GM23338 (cell line): ENCODE results near the gene PGA3. TPM values are rescaled to one million over a fixed set of nuclear protein-coding genes. Genes with fewer than 3 reads are reported as not detected.

ENCODE experiments used
- ATAC-seq: fragments of 200-7000 bp; cut with Tn5 transposase; 3 replicates; pipeline ENCODE4 v1.9.1; 2020
- DNase-seq: peaks from one replicate; pipeline ENCODE4 v3.0.0-alpha.2; 2015; ENCODE audit warnings: low spot score
- H2AFZ ChIP-seq: fragments of 200-600 bp; sonication (generic); 2 replicates; pipeline ENCODE4 v1.8.0; 2016; ENCODE audit warnings: antibody characterized with exemption, mild to moderate bottlenecking, moderate library complexity
- H3F3A ChIP-seq: fragments of 200-600 bp; sonication (generic); replicated peaks from 2 replicates; pipeline ENCODE4 v1.8.0; 2017; ENCODE audit warnings: antibody characterized with exemption, mixed run types, low read depth
- H3K27ac ChIP-seq: fragments of 200-600 bp; sonication (generic); 2 replicates; pipeline ENCODE4 v1.6.1; 2016; ENCODE audit warnings: low read depth
- H3K27me3 ChIP-seq: fragments of 200-600 bp; sonication (generic); 2 replicates; pipeline ENCODE4 v1.8.0; 2016; ENCODE audit warnings: mild to moderate bottlenecking, mixed run types, moderate library complexity; ENCODE audit not compliant: insufficient read depth
- H3K36me3 ChIP-seq: fragments of 200-600 bp; sonication (generic); 2 replicates; pipeline ENCODE4 v1.8.0; 2016; ENCODE audit warnings: mild to moderate bottlenecking; ENCODE audit not compliant: insufficient read depth
- H3K4me1 ChIP-seq: fragments of 200-600 bp; sonication (generic); 2 replicates; pipeline ENCODE4 v1.8.0; 2016; ENCODE audit warnings: mild to moderate bottlenecking, moderate library complexity; ENCODE audit not compliant: insufficient read depth
- H3K4me2 ChIP-seq: fragments of 200-600 bp; sonication (generic); 2 replicates; pipeline ENCODE4 v1.7.1; 2017; ENCODE audit warnings: mixed run types
- H3K4me3 ChIP-seq: fragments of 200-600 bp; sonication (generic); 2 replicates; pipeline ENCODE4 v1.6.1; 2016; ENCODE audit warnings: mixed run types
- H3K79me2 ChIP-seq: fragments of 200-600 bp; sonication (generic); replicated peaks from 2 replicates; pipeline ENCODE4 v1.8.0; 2017; ENCODE audit warnings: mild to moderate bottlenecking; ENCODE audit not compliant: insufficient read depth
- H3K9me2 ChIP-seq: fragments of 200-600 bp; sonication (generic); 2 replicates; pipeline ENCODE4 v1.8.0; 2017; ENCODE audit not compliant: insufficient read depth
- H4K20me1 ChIP-seq: fragments of 200-600 bp; sonication (generic); replicated peaks from 2 replicates; pipeline ENCODE4 v1.8.0; 2017; ENCODE audit warnings: mild to moderate bottlenecking; ENCODE audit not compliant: insufficient read depth
- H3K27ac Mint-ChIP-seq: 2 replicates; pipeline ENCODE4 v1.8.0; 2020; ENCODE audit warnings: inconsistent platforms, mild to moderate bottlenecking, moderate library complexity, mixed read lengths
- H3K27me3 Mint-ChIP-seq: 3 replicates; pipeline ENCODE4 v1.8.0; 2022; ENCODE audit warnings: low read depth, mild to moderate bottlenecking, moderate library complexity, mixed read lengths, inconsistent platforms; ENCODE audit not compliant: insufficient read depth, poor library complexity
- H3K36me3 Mint-ChIP-seq: 3 replicates; pipeline ENCODE4 v1.8.0; 2021; ENCODE audit warnings: low read depth, mild to moderate bottlenecking, inconsistent platforms, moderate library complexity, mixed read lengths
- H3K4me1 Mint-ChIP-seq: 3 replicates; pipeline ENCODE4 v1.8.0; 2020; ENCODE audit warnings: mild to moderate bottlenecking, inconsistent platforms, mixed read lengths
- H3K4me3 Mint-ChIP-seq: 3 replicates; pipeline ENCODE4 v1.8.0; 2021; ENCODE audit warnings: moderate library complexity, mild to moderate bottlenecking, inconsistent platforms, mixed read lengths
- H3K9me3 Mint-ChIP-seq: 3 replicates; pipeline ENCODE4 v1.8.0; 2020; ENCODE audit warnings: moderate library complexity, mild to moderate bottlenecking, inconsistent platforms, mixed read lengths
- CREB1 ChIP-seq: fragments of 250-450 bp; sonication (Bioruptor Pico); IDR thresholded peaks from 2 replicates; pipeline ENCODE4 v1.5.0; 2020; ENCODE audit warnings: low read depth, mild to moderate bottlenecking, moderate library complexity
- EZH2phosphoT487 ChIP-seq: fragments of 200-600 bp; sonication (generic); IDR thresholded peaks from one replicate; pipeline ENCODE4 v1.8.1; 2018; ENCODE audit warnings: antibody characterized with exemption; ENCODE audit not compliant: unreplicated experiment
- JUNB ChIP-seq: IDR thresholded peaks from one replicate; pipeline ENCODE4 v1.6.1; 2016; ENCODE audit warnings: antibody characterized with exemption; ENCODE audit not compliant: unreplicated experiment
- NANOG ChIP-seq: IDR thresholded peaks from 2 replicates; pipeline ENCODE4 v1.6.1; 2016; ENCODE audit warnings: antibody characterized with exemption, borderline replicate concordance
- POLR2AphosphoS5 ChIP-seq: IDR thresholded peaks from 2 replicates; pipeline ENCODE4 v1.6.1; 2016; ENCODE audit warnings: antibody characterized with exemption, low read depth
- STAT1 ChIP-seq: IDR thresholded peaks from one replicate; pipeline ENCODE4 v1.6.1; 2016; ENCODE audit warnings: antibody characterized with exemption; ENCODE audit not compliant: unreplicated experiment
- ZNF114 ChIP-seq: fragments of 250-450 bp; sonication (Bioruptor Pico); IDR thresholded peaks from 2 replicates; pipeline ENCODE4 v1.5.0; 2020; ENCODE audit warnings: mild to moderate bottlenecking, moderate library complexity
- ZNF331 ChIP-seq: fragments of 250-450 bp; sonication (Bioruptor Pico); IDR thresholded peaks from 2 replicates; pipeline ENCODE4 v1.5.0; 2020; ENCODE audit warnings: low read depth, mild to moderate bottlenecking, moderate library complexity
- polyA plus RNA-seq: library from polyadenylated mRNA; unstranded; fragments of >200 nt; fragmentation: Nextera tagmentation; extraction: Ambion mirVana; gene quantifications from 2 replicates; pipeline ENCODE4 v1.2.1, GENCODE V29; 2016
- total RNA-seq: library from RNA; depleted of rRNA; stranded (reverse); fragments of >200 nt; shearing (Covaris generic); gene quantifications from 2 replicates; pipeline ENCODE4 v1.2.3, GENCODE V29; 2014
- TF ChIP-seq, protein P1 (sequence below): IDR thresholded peaks from 2 replicates; pipeline ENCODE4 v1.6.1; 2016; ENCODE audit warnings: antibody characterized with exemption
- TF ChIP-seq, protein P2 (sequence below): IDR thresholded peaks from one replicate; pipeline ENCODE4 v1.6.1; 2018; ENCODE audit warnings: antibody characterized with exemption; ENCODE audit not compliant: unreplicated experiment
- TF ChIP-seq, protein P3 (sequence below), 2 experiments: fragments of 200-600 bp in 1 of 2; sonication (generic) in 1 of 2; conservative IDR thresholded peaks; 2 replicates each; pipeline versions ENCODE4 v1.5.1 to v1.6.1; 2016 to 2017; ENCODE audit warnings: antibody characterized with exemption in 2 of 2, low read depth in 2 of 2, mild to moderate bottlenecking in 2 of 2, moderate library complexity in 1 of 2

PGA3 gene
- total and polyA plus RNA-seq, 2 experiments from 2014 or later, result 0.37 TPM; not detected in 1

DNA sequence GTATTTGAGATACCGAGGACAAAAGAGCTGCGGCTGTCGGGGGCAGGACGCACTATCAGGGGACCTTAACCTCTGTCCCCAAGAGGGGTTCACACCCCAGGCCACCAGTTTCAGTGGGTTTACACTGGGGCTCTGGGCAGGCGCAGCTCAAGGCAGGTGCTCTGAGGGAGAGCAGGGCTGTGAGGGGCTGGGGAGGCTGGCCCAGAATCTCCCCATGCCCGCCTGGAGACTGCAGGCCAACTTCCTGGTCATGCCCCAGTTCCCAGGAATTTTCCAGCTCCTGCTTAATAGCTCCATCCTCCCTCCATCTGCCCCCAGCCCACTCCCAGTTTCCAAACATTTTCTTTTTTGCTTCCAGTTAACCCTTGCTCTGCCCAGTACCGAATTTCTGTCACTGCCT, 7.6 kb upstream of the PGA3 start (continued):
- TF ChIP-seq, protein P1, sequence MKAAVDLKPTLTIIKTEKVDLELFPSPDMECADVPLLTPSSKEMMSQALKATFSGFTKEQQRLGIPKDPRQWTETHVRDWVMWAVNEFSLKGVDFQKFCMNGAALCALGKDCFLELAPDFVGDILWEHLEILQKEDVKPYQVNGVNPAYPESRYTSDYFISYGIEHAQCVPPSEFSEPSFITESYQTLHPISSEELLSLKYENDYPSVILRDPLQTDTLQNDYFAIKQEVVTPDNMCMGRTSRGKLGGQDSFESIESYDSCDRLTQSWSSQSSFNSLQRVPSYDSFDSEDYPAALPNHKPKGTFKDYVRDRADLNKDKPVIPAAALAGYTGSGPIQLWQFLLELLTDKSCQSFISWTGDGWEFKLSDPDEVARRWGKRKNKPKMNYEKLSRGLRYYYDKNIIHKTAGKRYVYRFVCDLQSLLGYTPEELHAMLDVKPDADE, result no peak
- TF ChIP-seq, protein P2, sequence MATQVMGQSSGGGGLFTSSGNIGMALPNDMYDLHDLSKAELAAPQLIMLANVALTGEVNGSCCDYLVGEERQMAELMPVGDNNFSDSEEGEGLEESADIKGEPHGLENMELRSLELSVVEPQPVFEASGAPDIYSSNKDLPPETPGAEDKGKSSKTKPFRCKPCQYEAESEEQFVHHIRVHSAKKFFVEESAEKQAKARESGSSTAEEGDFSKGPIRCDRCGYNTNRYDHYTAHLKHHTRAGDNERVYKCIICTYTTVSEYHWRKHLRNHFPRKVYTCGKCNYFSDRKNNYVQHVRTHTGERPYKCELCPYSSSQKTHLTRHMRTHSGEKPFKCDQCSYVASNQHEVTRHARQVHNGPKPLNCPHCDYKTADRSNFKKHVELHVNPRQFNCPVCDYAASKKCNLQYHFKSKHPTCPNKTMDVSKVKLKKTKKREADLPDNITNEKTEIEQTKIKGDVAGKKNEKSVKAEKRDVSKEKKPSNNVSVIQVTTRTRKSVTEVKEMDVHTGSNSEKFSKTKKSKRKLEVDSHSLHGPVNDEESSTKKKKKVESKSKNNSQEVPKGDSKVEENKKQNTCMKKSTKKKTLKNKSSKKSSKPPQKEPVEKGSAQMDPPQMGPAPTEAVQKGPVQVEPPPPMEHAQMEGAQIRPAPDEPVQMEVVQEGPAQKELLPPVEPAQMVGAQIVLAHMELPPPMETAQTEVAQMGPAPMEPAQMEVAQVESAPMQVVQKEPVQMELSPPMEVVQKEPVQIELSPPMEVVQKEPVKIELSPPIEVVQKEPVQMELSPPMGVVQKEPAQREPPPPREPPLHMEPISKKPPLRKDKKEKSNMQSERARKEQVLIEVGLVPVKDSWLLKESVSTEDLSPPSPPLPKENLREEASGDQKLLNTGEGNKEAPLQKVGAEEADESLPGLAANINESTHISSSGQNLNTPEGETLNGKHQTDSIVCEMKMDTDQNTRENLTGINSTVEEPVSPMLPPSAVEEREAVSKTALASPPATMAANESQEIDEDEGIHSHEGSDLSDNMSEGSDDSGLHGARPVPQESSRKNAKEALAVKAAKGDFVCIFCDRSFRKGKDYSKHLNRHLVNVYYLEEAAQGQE, result no peak
- TF ChIP-seq POLR2AphosphoS5 (no peak), CREB1 (CRISPR knock-in tag) (no peak)
- TF ChIP-seq, protein P3, sequence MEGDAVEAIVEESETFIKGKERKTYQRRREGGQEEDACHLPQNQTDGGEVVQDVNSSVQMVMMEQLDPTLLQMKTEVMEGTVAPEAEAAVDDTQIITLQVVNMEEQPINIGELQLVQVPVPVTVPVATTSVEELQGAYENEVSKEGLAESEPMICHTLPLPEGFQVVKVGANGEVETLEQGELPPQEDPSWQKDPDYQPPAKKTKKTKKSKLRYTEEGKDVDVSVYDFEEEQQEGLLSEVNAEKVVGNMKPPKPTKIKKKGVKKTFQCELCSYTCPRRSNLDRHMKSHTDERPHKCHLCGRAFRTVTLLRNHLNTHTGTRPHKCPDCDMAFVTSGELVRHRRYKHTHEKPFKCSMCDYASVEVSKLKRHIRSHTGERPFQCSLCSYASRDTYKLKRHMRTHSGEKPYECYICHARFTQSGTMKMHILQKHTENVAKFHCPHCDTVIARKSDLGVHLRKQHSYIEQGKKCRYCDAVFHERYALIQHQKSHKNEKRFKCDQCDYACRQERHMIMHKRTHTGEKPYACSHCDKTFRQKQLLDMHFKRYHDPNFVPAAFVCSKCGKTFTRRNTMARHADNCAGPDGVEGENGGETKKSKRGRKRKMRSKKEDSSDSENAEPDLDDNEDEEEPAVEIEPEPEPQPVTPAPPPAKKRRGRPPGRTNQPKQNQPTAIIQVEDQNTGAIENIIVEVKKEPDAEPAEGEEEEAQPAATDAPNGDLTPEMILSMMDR (conservative IDR thresholded peaks at IDR 0.05; ENCODE audit: low read depth in 2 of 2), result no peak

DNA sequence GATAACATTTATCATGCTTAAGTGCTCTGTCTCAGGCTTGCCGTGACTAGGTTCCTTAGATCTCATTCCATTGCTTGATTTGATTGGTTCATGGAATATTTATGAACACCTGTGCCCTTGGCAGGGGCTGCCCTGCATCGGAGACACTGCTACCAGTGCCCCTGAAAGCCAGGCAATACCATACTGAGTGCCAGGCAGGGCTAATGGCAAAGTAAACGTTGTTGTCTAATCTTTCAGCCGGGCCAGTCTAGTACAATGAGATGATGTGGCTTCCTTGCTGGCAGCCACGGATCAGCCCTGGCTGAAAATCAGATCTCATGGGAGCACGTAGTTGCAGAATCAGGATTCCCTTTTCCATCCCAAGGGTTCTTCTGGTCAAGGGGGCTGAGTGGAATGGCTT, 5.0 kb upstream of the PGA3 start:
- Histone ChIP-seq H3F3A (no peaks in the 10 kb centered on the region), H3K4me2 (no peak overlapping the region), H2AFZ (no peak overlapping the region), H3K36me3 (no peaks in the 10 kb centered on the region), H3K9me2 (no peaks in the 10 kb centered on the region), H3K4me1 (no peaks in the 10 kb centered on the region), H4K20me1 (no peaks in the 10 kb centered on the region), H3K79me2 (no peaks in the 10 kb centered on the region), H3K27me3 (no peaks in the 10 kb centered on the region), H3K27ac (no peak overlapping the region), H3K4me3 (no peak overlapping the region)
- Mint-ChIP-seq H3K9me3 (peaks cover 6% of the 10 kb centered on the region), H3K36me3 (no peaks in the 10 kb centered on the region), H3K27ac (no peak overlapping the region), H3K4me1 (peaks cover 8% of the 10 kb centered on the region), H3K27me3 (peaks cover 11% of the 10 kb centered on the region), H3K4me3 (no peak overlapping the region)
- no peak for DNase-seq
- ATAC-seq, result no peak
- no peak for TF ChIP-seq STAT1
- no peak for TF ChIP-seq CREB1 (CRISPR knock-in tag)
- TF ChIP-seq, protein P1, result no peak
- no peak for TF ChIP-seq JUNB
- TF ChIP-seq, protein P3 (conservative IDR thresholded peaks at IDR 0.05; ENCODE audit: low read depth in 2 of 2), result no peak
- TF ChIP-seq POLR2AphosphoS5, result no peak
- TF ChIP-seq EZH2phosphoT487, result no peak
- TF ChIP-seq NANOG, result no peak
- TF ChIP-seq ZNF331 (CRISPR knock-in tag), result no peak
- TF ChIP-seq, protein P2, result no peak
- no peak for TF ChIP-seq ZNF114 (CRISPR knock-in tag)
